Stimulated activated CD8-positive, alpha-beta memory T cell treated with anti-CD3 and anti-CD28 coated beads, Interleukin-7, amount 100 ng/mL, for 48 hours (primary cell): Measurements from ENCODE around the gene BPHL.
"Not testable (repeated sequence)": the region's sequence is repeated elsewhere in the genome, so short reads cannot be mapped to it uniquely, and the experiment has no call there.

ENCODE experiments used
- DNase-seq, 2 donors: peaks; one replicate each; pipeline ENCODE4 v3.0.0-alpha.2; 2020; ENCODE audit warnings: low read depth in 1 of 2; ENCODE audit errors: extremely low read depth in 1 of 2

BPHL gene

GRCh38 chr6:3155416-3155815, 36.9 kb downstream of the BPHL start:
- DNase-seq = not testable (repeated sequence)

- DNase-seq = not testable (repeated sequence)
Measured at GRCh38 chr6:3156184-3157130, 37.9 kb downstream of the BPHL start.

GRCh38 chr6:3157131-3157933, 38.8 kb downstream of the BPHL start, which contains the start of gene TUBB2A:
TUBB2A (minus strand) TSS chr6:3157544; CDS start chr6:3157463, 81 bp downstream.
- peak; percentile 58 to 64 for DNase-seq

- no peak for DNase-seq
Measured at GRCh38 chr6:3159805-3160781, 41.6 kb downstream of the BPHL start.

- DNase-seq = no peak
Measured at GRCh38 chr6:3162067-3162497, 43.6 kb downstream of the BPHL start.

GRCh38 chr6:3162565-3163247, 44.2 kb downstream of the BPHL start:
- DNase-seq = no peak

- no peak for DNase-seq
Measured at GRCh38 chr6:3163248-3163594, 44.7 kb downstream of the BPHL start.

GRCh38 chr6:3164388-3164787, 45.9 kb downstream of the BPHL start:
- no peak for DNase-seq

- DNase-seq = no peak
Measured at GRCh38 chr6:3165631-3166534, 47.4 kb downstream of the BPHL start.

- DNase-seq = not testable (repeated sequence)
Measured at GRCh38 chr6:3166535-3167225, 48.2 kb downstream of the BPHL start.

- DNase-seq = not testable (repeated sequence)
Measured at GRCh38 chr6:3168046-3168445, 49.5 kb downstream of the BPHL start.

GRCh38 chr6:3170676-3171075, 52.2 kb downstream of the BPHL start:
- DNase-seq = not testable (repeated sequence)

GRCh38 chr6:3171313-3172175, 53.0 kb downstream of the BPHL start:
- DNase-seq = not testable (repeated sequence)

GRCh38 chr6:3172789-3173188, 54.3 kb downstream of the BPHL start:
- not testable (repeated sequence) for DNase-seq

GRCh38 chr6:3173636-3174089, 55.2 kb downstream of the BPHL start:
- not testable (repeated sequence) for DNase-seq

GRCh38 chr6:3175715-3176402, 57.3 kb downstream of the BPHL start:
- no peak for DNase-seq
